T-helper 1 cell treated with Interleukin-12 subunit alpha and Interleukin-12 subunit beta and Interleukin-4 antibody, amounts not matched to agents 30 μg/mL and 1 μg/mL, for 36 hours (primary cell): Measurements from ENCODE around the gene NBPF1.
"Not testable (repeated sequence)": the region's sequence is repeated elsewhere in the genome, so short reads cannot be mapped to it uniquely, and the experiment has no call there.

Experiments
- H3K27ac Mint-ChIP-seq: one replicate; pipeline ENCODE4 v1.8.0; 2021; ENCODE audit warnings: mild to moderate bottlenecking, mixed read lengths
- H3K27me3 Mint-ChIP-seq: one replicate; pipeline ENCODE4 v1.8.0; 2021; ENCODE audit warnings: low read depth, mixed read lengths
- H3K36me3 Mint-ChIP-seq: one replicate; pipeline ENCODE4 v1.8.0; 2021; ENCODE audit warnings: low read depth, mixed read lengths
- H3K4me1 Mint-ChIP-seq: one replicate; pipeline ENCODE4 v1.8.0; 2021; ENCODE audit warnings: low read depth, mixed read lengths
- H3K4me3 Mint-ChIP-seq: one replicate; pipeline ENCODE4 v1.8.0; 2021; ENCODE audit warnings: mild to moderate bottlenecking, moderate library complexity, mixed read lengths
- H3K9me3 Mint-ChIP-seq: one replicate; pipeline ENCODE4 v1.8.0; 2021; ENCODE audit warnings: mixed read lengths

Gene NBPF1

DNA sequence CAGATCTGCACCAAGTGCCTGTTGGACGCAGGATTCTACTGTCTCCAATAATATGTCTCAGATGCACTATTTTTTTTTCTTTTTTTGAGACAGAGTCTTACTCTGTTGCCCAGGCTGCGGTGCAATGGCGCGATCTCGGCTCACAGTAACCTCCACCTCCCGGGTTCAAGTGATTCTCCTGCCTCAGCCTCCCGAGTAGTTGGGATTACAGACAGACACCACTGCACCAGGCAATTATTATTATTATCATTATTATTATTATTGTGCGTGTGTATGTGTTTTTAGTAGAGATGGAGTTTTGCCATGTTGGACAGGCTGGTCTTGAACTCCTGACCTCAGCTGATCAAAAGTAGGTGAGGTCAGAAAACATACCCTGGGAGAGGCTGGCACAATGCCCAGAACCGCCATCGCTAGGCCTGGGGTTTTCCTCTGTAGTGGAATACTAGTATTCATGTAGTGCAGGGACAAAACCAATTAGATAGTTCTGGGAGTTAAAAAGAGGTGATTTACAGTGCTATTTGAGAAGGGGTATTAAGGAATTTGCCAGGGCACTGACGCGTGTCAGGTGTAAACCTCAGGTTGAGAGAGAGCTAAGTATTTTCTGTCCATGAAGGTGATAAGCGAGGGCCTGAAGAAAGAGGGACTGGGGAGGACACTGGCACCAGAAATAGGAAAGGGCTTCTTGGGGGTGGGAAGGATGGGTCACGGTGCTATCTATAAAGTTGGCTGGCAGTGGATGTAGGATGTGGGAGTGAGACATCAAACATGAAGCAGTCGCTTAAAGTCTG, 100.5 kb downstream of the NBPF1 start:
- not testable (repeated sequence) for H3K4me1 Mint-ChIP-seq, H3K4me3 Mint-ChIP-seq, H3K9me3 Mint-ChIP-seq, H3K27ac Mint-ChIP-seq, H3K36me3 Mint-ChIP-seq
- H3K27me3 Mint-ChIP-seq = peaks cover 11% of the 10 kb centered on the region
